HEK293 (cell line): ENCODE measurements around the gene SHCBP1L.
A peak's percentile ranks its signal among the peaks of the same experiment; 100 is the strongest.

Source experiments
- CTCF ChIA-PET: fragments of 350-600 bp; formaldehyde crosslinking; extraction: SDS; loops from one replicate; lab custom pipeline; 2021; ENCODE audit warnings: antibody characterized with exemption; lab: Yijun Ruan, JAX
- POLR2A ChIA-PET: fragments of 300-600 bp; formaldehyde crosslinking; extraction: SDS; loops from one replicate; lab custom pipeline; 2020; ENCODE audit warnings: antibody characterized with exemption, inconsistent platforms; lab: Yijun Ruan, JAX
- H3K27ac ChIP-seq: fragments of 200-500 bp; sonication (Bioruptor generic); 2 replicates; pipeline ENCODE4 v1.5.1; 2014; ENCODE audit warnings: low read depth, low read length, control low read depth, inconsistent platforms; ENCODE audit errors: extremely low read depth
- H3K36me3 ChIP-seq, 2 experiments: fragments of 200-500 bp in 1 of 2; sonication (Bioruptor generic) in 1 of 2; 1 replicate in 1 of 2; 2 replicates in 1 of 2; pipeline ENCODE4 v1.5.1; 2014 to 2017; ENCODE audit warnings: inconsistent platforms in 2 of 2, low read length in 2 of 2; ENCODE audit not compliant: control insufficient read depth in 2 of 2, insufficient read depth in 1 of 2
- H3K4me1 ChIP-seq: fragments of 200-500 bp; sonication (Bioruptor generic); 2 replicates; pipeline ENCODE4 v1.5.1; 2014; ENCODE audit warnings: mild to moderate bottlenecking, low read length, inconsistent platforms; ENCODE audit not compliant: control insufficient read depth, insufficient read depth
- H3K4me3 ChIP-seq: 2 replicates; pipeline ENCODE4 v1.5.1; 2011; ENCODE audit warnings: low read depth, mild to moderate bottlenecking, control low read depth, low read length, moderate library complexity
- H3K9me3 ChIP-seq: fragments of 200-500 bp; sonication (Bioruptor generic); 2 replicates; pipeline ENCODE4 v1.5.1; 2014; ENCODE audit warnings: low read depth, low read length, inconsistent platforms; ENCODE audit not compliant: control insufficient read depth, insufficient read depth
- HIC1 ChIP-seq: fragments of 450-650 bp; formaldehyde crosslinking; IDR thresholded peaks from 2 replicates; pipeline ENCODE4 v1.5.1; 2016; ENCODE audit warnings: missing biosample characterization, missing genetic modification characterization
- KLF1 ChIP-seq: fragments of 450-650 bp; formaldehyde crosslinking; IDR thresholded peaks from 2 replicates; pipeline ENCODE4 v1.5.1; 2016; ENCODE audit warnings: missing biosample characterization, missing genetic modification characterization
- ZFHX2 ChIP-seq: fragments of 450-650 bp; formaldehyde crosslinking; conservative IDR thresholded peaks from 2 replicates; pipeline ENCODE4 v1.5.1; 2016; ENCODE audit warnings: missing biosample characterization, missing genetic modification characterization
- ZNF114 ChIP-seq: fragments of 450-650 bp; formaldehyde crosslinking; IDR thresholded peaks from 2 replicates; pipeline ENCODE4 v1.5.0; 2017; ENCODE audit warnings: missing biosample characterization, missing genetic modification characterization
- ZNF335 ChIP-seq: fragments of 450-650 bp; formaldehyde crosslinking; conservative IDR thresholded peaks from 2 replicates; pipeline ENCODE4 v1.5.1; 2016; ENCODE audit warnings: missing biosample characterization, missing genetic modification characterization
- ZNF473 ChIP-seq: fragments of 450-650 bp; formaldehyde crosslinking; IDR thresholded peaks from 2 replicates; pipeline ENCODE4 v1.5.1; 2017; ENCODE audit warnings: missing biosample characterization, missing genetic modification characterization
- ZNF558 ChIP-seq: fragments of 450-650 bp; formaldehyde crosslinking; IDR thresholded peaks from 2 replicates; pipeline ENCODE4 v1.5.1; 2016; ENCODE audit warnings: missing biosample characterization, missing genetic modification characterization
- ZNF596 ChIP-seq: fragments of 450-650 bp; IDR thresholded peaks from 2 replicates; pipeline ENCODE4 v1.5.0; 2018; ENCODE audit warnings: missing biosample characterization, mild to moderate bottlenecking, missing genetic modification characterization, moderate library complexity
- ZNF610 ChIP-seq: fragments of 450-650 bp; formaldehyde crosslinking; IDR thresholded peaks from 2 replicates; pipeline ENCODE4 v1.5.1; 2016; ENCODE audit warnings: missing biosample characterization, missing genetic modification characterization, borderline replicate concordance
- ZNF629 ChIP-seq: fragments of 450-650 bp; formaldehyde crosslinking; IDR thresholded peaks from 2 replicates; pipeline ENCODE4 v1.5.1; 2017; ENCODE audit warnings: missing biosample characterization, missing genetic modification characterization
- TF ChIP-seq, protein P1 (sequence below): fragments of 450-650 bp; formaldehyde crosslinking; IDR thresholded peaks from 2 replicates; pipeline ENCODE4 v1.5.1; 2016; ENCODE audit warnings: missing biosample characterization, missing genetic modification characterization, low read depth
- TF ChIP-seq, protein P2 (sequence below): fragments of 450-650 bp; formaldehyde crosslinking; IDR thresholded peaks from 2 replicates; pipeline ENCODE4 v1.5.1; 2016; ENCODE audit warnings: missing biosample characterization, missing genetic modification characterization, borderline replicate concordance
- TF ChIP-seq, protein P3 (sequence below): fragments of 450-650 bp; formaldehyde crosslinking; conservative IDR thresholded peaks from 2 replicates; pipeline ENCODE4 v1.5.1; 2016; ENCODE audit warnings: low read depth, missing biosample characterization, missing genetic modification characterization
- TF ChIP-seq, protein P4 (sequence below): fragments of 450-650 bp; formaldehyde crosslinking; IDR thresholded peaks from 2 replicates; pipeline ENCODE4 v1.5.1; 2016; ENCODE audit warnings: missing biosample characterization, missing genetic modification characterization

Gene SHCBP1L

GRCh38 chr1:182984138-182984537 lies 31.2 kb upstream of the SHCBP1L start:
- Histone ChIP-seq H3K36me3 (no peaks in the 10 kb centered on the region), H3K4me1 (no peaks in the 10 kb centered on the region), H3K27ac (no peak overlapping the region), H3K4me3 (no peak overlapping the region), H3K9me3 (no peaks in the 10 kb centered on the region)
- ChIA-PET POLR2A (no interaction called here), CTCF (no interaction called here)
- TF ChIP-seq ZNF610 (no peak), ZNF114 (tag by site-specific recombination) (no peak), ZNF558 (tag by site-specific recombination) (no peak), ZNF629 (tag by site-specific recombination) (no peak), ZNF473 (tag by site-specific recombination) (no peak), HIC1 (tag by site-specific recombination) (no peak)
- TF ChIP-seq, protein P1, sequence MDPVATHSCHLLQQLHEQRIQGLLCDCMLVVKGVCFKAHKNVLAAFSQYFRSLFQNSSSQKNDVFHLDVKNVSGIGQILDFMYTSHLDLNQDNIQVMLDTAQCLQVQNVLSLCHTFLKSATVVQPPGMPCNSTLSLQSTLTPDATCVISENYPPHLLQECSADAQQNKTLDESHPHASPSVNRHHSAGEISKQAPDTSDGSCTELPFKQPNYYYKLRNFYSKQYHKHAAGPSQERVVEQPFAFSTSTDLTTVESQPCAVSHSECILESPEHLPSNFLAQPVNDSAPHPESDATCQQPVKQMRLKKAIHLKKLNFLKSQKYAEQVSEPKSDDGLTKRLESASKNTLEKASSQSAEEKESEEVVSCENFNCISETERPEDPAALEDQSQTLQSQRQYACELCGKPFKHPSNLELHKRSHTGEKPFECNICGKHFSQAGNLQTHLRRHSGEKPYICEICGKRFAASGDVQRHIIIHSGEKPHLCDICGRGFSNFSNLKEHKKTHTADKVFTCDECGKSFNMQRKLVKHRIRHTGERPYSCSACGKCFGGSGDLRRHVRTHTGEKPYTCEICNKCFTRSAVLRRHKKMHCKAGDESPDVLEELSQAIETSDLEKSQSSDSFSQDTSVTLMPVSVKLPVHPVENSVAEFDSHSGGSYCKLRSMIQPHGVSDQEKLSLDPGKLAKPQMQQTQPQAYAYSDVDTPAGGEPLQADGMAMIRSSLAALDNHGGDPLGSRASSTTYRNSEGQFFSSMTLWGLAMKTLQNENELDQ (tag by site-specific recombination), result no peak
- TF ChIP-seq, protein P2, sequence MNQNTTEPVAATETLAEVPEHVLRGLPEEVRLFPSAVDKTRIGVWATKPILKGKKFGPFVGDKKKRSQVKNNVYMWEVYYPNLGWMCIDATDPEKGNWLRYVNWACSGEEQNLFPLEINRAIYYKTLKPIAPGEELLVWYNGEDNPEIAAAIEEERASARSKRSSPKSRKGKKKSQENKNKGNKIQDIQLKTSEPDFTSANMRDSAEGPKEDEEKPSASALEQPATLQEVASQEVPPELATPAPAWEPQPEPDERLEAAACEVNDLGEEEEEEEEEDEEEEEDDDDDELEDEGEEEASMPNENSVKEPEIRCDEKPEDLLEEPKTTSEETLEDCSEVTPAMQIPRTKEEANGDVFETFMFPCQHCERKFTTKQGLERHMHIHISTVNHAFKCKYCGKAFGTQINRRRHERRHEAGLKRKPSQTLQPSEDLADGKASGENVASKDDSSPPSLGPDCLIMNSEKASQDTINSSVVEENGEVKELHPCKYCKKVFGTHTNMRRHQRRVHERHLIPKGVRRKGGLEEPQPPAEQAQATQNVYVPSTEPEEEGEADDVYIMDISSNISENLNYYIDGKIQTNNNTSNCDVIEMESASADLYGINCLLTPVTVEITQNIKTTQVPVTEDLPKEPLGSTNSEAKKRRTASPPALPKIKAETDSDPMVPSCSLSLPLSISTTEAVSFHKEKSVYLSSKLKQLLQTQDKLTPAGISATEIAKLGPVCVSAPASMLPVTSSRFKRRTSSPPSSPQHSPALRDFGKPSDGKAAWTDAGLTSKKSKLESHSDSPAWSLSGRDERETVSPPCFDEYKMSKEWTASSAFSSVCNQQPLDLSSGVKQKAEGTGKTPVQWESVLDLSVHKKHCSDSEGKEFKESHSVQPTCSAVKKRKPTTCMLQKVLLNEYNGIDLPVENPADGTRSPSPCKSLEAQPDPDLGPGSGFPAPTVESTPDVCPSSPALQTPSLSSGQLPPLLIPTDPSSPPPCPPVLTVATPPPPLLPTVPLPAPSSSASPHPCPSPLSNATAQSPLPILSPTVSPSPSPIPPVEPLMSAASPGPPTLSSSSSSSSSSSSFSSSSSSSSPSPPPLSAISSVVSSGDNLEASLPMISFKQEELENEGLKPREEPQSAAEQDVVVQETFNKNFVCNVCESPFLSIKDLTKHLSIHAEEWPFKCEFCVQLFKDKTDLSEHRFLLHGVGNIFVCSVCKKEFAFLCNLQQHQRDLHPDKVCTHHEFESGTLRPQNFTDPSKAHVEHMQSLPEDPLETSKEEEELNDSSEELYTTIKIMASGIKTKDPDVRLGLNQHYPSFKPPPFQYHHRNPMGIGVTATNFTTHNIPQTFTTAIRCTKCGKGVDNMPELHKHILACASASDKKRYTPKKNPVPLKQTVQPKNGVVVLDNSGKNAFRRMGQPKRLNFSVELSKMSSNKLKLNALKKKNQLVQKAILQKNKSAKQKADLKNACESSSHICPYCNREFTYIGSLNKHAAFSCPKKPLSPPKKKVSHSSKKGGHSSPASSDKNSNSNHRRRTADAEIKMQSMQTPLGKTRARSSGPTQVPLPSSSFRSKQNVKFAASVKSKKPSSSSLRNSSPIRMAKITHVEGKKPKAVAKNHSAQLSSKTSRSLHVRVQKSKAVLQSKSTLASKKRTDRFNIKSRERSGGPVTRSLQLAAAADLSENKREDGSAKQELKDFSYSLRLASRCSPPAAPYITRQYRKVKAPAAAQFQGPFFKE (tag by site-specific recombination), result no peak

- Histone ChIP-seq H3K4me1 (peaks cover 3% of the 10 kb centered on the region; the same call in 1 of the 2 replicates), H3K27ac (no peak overlapping the region), H3K36me3 (no peaks in the 10 kb centered on the region), H3K4me3 (no peak overlapping the region), H3K9me3 (no peaks in the 10 kb centered on the region)
- ChIA-PET CTCF (interaction anchor here (0.5 to 2.3 kb wide), 3 partner anchors 16 to 283 kb away, joined by 3 to 9 read pairs (median 3); no protein-coding TSS in a partner anchor), POLR2A (no interaction called here)
- TF ChIP-seq KLF1 (peak; percentile 75), ZNF335 (tag by site-specific recombination) (peak; percentile 90), ZNF596 (no peak), ZFHX2 (tag by site-specific recombination) (peak; percentile 16; the same call in 1 of the 2 replicates)
- TF ChIP-seq, protein P1 (tag by site-specific recombination), result no peak
- TF ChIP-seq, protein P3, sequence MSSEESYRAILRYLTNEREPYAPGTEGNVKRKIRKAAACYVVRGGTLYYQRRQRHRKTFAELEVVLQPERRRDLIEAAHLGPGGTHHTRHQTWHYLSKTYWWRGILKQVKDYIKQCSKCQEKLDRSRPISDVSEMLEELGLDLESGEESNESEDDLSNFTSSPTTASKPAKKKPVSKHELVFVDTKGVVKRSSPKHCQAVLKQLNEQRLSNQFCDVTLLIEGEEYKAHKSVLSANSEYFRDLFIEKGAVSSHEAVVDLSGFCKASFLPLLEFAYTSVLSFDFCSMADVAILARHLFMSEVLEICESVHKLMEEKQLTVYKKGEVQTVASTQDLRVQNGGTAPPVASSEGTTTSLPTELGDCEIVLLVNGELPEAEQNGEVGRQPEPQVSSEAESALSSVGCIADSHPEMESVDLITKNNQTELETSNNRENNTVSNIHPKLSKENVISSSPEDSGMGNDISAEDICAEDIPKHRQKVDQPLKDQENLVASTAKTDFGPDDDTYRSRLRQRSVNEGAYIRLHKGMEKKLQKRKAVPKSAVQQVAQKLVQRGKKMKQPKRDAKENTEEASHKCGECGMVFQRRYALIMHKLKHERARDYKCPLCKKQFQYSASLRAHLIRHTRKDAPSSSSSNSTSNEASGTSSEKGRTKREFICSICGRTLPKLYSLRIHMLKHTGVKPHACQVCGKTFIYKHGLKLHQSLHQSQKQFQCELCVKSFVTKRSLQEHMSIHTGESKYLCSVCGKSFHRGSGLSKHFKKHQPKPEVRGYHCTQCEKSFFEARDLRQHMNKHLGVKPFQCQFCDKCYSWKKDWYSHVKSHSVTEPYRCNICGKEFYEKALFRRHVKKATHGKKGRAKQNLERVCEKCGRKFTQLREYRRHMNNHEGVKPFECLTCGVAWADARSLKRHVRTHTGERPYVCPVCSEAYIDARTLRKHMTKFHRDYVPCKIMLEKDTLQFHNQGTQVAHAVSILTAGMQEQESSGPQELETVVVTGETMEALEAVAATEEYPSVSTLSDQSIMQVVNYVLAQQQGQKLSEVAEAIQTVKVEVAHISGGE (tag by site-specific recombination), result no peak
- TF ChIP-seq, protein P4, sequence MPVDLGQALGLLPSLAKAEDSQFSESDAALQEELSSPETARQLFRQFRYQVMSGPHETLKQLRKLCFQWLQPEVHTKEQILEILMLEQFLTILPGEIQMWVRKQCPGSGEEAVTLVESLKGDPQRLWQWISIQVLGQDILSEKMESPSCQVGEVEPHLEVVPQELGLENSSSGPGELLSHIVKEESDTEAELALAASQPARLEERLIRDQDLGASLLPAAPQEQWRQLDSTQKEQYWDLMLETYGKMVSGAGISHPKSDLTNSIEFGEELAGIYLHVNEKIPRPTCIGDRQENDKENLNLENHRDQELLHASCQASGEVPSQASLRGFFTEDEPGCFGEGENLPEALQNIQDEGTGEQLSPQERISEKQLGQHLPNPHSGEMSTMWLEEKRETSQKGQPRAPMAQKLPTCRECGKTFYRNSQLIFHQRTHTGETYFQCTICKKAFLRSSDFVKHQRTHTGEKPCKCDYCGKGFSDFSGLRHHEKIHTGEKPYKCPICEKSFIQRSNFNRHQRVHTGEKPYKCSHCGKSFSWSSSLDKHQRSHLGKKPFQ (tag by site-specific recombination), result peak; percentile 55
These were observed 25.3 kb upstream of the SHCBP1L start for GRCh38 chr1:182978151-182978853.
